A549 (cell line): ENCODE results near the gene TSHZ2.

Experiments used
- CEBPB ChIP-seq, 2 experiments: fragments of >200 bp in 1 of 2; sonication (Bioruptor Twin) in 1 of 2; formaldehyde crosslinking in 1 of 2; IDR thresholded peaks; 2 replicates each; pipeline ENCODE4 v1.6.1; 2012 to 2016
- CHD2 ChIP-seq: fragments of 150-350 bp; IDR thresholded peaks from 2 replicates; pipeline ENCODE4 v1.6.1; 2014; ENCODE audit warnings: low read length; ENCODE audit not compliant: partially characterized antibody
- CTCF ChIP-seq: fragments of >200 bp; sonication (Bioruptor Twin); formaldehyde crosslinking; IDR thresholded peaks from 3 replicates; pipeline ENCODE4 v1.5.1; 2016
- EHMT2 ChIP-seq: fragments of 200-600 bp; sonication (generic); IDR thresholded peaks from 2 replicates; pipeline ENCODE4 v1.6.1; 2016; ENCODE audit warnings: antibody characterized with exemption, low read depth, mild to moderate bottlenecking, moderate library complexity
- KDM1A ChIP-seq: fragments of 200-600 bp; sonication (generic); IDR thresholded peaks from 2 replicates; pipeline ENCODE4 v1.6.1; 2016; ENCODE audit warnings: low read depth, mild to moderate bottlenecking
- MYC ChIP-seq: IDR thresholded peaks from 2 replicates; pipeline ENCODE4 v1.6.1; 2012; ENCODE audit warnings: mild to moderate bottlenecking, inconsistent platforms, low read length, improper control_type of control experiment, borderline replicate concordance
- POLR2A ChIP-seq: IDR thresholded peaks from 2 replicates; pipeline ENCODE4 v1.6.1; 2012; ENCODE audit warnings: mild to moderate bottlenecking, low read length
- RARB ChIP-seq: fragments of 250-450 bp; sonication (Bioruptor Pico); IDR thresholded peaks from 2 replicates; pipeline ENCODE4 v1.8.0; 2021; ENCODE audit warnings: mild to moderate bottlenecking, moderate library complexity
- REST ChIP-seq: fragments of 200-600 bp; sonication (generic); IDR thresholded peaks from 2 replicates; pipeline ENCODE4 v1.6.1; 2016; ENCODE audit warnings: antibody characterized with exemption, mild to moderate bottlenecking, moderate library complexity
- ZNF302 ChIP-seq: fragments of 250-450 bp; sonication (Bioruptor Pico); IDR thresholded peaks from 2 replicates; pipeline ENCODE4 v1.9.0; 2021; ENCODE audit warnings: inconsistent platforms, mild to moderate bottlenecking, moderate library complexity
- TF ChIP-seq, protein P1 (sequence below): IDR thresholded peaks from 2 replicates; pipeline ENCODE4 v1.6.1; 2012
- TF ChIP-seq, protein P2 (sequence below): fragments of 450-650 bp; IDR thresholded peaks from 2 replicates; pipeline ENCODE4 v1.6.1; 2014; ENCODE audit warnings: antibody characterized with exemption

GRCh38 chr20:52954849-52955248, 17.3 kb upstream of the TSHZ2 start:
- TF ChIP-seq CHD2, result no peak
- TF ChIP-seq POLR2A, result no peak
- no peak for TF ChIP-seq REST
- no peak for TF ChIP-seq CTCF
- TF ChIP-seq, protein P1, sequence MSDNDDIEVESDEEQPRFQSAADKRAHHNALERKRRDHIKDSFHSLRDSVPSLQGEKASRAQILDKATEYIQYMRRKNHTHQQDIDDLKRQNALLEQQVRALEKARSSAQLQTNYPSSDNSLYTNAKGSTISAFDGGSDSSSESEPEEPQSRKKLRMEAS, result no peak
- no peak for TF ChIP-seq EHMT2
- no peak for TF ChIP-seq MYC
- no peak for TF ChIP-seq RARB (CRISPR knock-in tag)
- TF ChIP-seq ZNF302 (CRISPR knock-in tag), result no peak
- TF ChIP-seq KDM1A, result no peak
- TF ChIP-seq, protein P2, sequence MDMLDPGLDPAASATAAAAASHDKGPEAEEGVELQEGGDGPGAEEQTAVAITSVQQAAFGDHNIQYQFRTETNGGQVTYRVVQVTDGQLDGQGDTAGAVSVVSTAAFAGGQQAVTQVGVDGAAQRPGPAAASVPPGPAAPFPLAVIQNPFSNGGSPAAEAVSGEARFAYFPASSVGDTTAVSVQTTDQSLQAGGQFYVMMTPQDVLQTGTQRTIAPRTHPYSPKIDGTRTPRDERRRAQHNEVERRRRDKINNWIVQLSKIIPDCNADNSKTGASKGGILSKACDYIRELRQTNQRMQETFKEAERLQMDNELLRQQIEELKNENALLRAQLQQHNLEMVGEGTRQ, result no peak
- TF ChIP-seq CEBPB (IDR thresholded peaks at IDR 0.05), result no peak
